Stimulated activated CD4-positive, alpha-beta T cell treated with anti-CD3 and anti-CD28 coated beads, Interleukin-1b, Interleukin-23, amount 100 ng/mL, for 1 hour (primary cell): ENCODE measurements around the gene PODNL1.

Experiments used
- DNase-seq, 2 donors: peaks; one replicate each; pipeline ENCODE4 v3.0.0-alpha.2; 2020; ENCODE audit warnings: low read depth in 2 of 2

PODNL1 gene

GRCh38 chr19:13892870-13893269 lies 45.3 kb downstream of the PODNL1 start:
- no peak for DNase-seq

GRCh38 chr19:13890136-13890535 lies 48.1 kb downstream of the PODNL1 start:
- no peak for DNase-seq

GRCh38 chr19:13888281-13888680 lies 49.9 kb downstream of the PODNL1 start:
- DNase-seq: no peak

GRCh38 chr19:13887517-13887916 lies 50.7 kb downstream of the PODNL1 start:
- DNase-seq: no peak

GRCh38 chr19:13887018-13887436 lies 51.2 kb downstream of the PODNL1 start:
- DNase-seq: no peak

- no peak for DNase-seq
Measured at GRCh38 chr19:13885826-13886365, 52.3 kb downstream of the PODNL1 start.

- no peak for DNase-seq
Measured at GRCh38 chr19:13884726-13885591, 53.3 kb downstream of the PODNL1 start.

GRCh38 chr19:13883516-13884064 lies 54.6 kb downstream of the PODNL1 start:
- DNase-seq: no peak

- DNase-seq: no peak
Measured at GRCh38 chr19:13882836-13883235, 55.4 kb downstream of the PODNL1 start.

GRCh38 chr19:13882419-13882795 lies 55.8 kb downstream of the PODNL1 start:
- DNase-seq: no peak

- no peak for DNase-seq
Measured at GRCh38 chr19:13881692-13882418, 56.4 kb downstream of the PODNL1 start.

- DNase-seq: no peak
Measured at GRCh38 chr19:13881251-13881691, 56.9 kb downstream of the PODNL1 start.
